DOHH2 (cell line): ENCODE measurements around the gene TMEM255B.

ENCODE experiments used
- CTCF ChIP-seq: fragments of 200-600 bp; sonication (generic); IDR thresholded peaks from one replicate; pipeline ENCODE4 v1.5.1; 2014; ENCODE audit warnings: antibody characterized with exemption, mild to moderate bottlenecking, low read depth, low read length; ENCODE audit not compliant: poor library complexity, severe bottlenecking
- EZH2phosphoT487 ChIP-seq: fragments of 200-600 bp; sonication (generic); IDR thresholded peaks from 2 replicates; pipeline ENCODE4 v1.6.1; 2017; ENCODE audit warnings: borderline replicate concordance, mild to moderate bottlenecking, antibody characterized with exemption, low read length, moderate library complexity, mixed read lengths

- no peak for TF ChIP-seq CTCF
- TF ChIP-seq EZH2phosphoT487: no peak
Observed at GRCh38 chr13:113837560-113838355, 78.7 kb downstream of the TMEM255B start.
